Heart left ventricle (tissue), 16 donors: ENCODE measurements around the gene FEZ2. TPM values are rescaled to one million over a fixed set of nuclear protein-coding genes. Genes with fewer than 3 reads are reported as not detected.

Experiments
- ATAC-seq, 4 donors: fragments of 200-7000 bp; cut with Tn5 transposase; one replicate each; pipeline ENCODE4 v1.9.1; 2020 to 2022; ENCODE audit warnings: moderate library complexity in 4 of 4, mild to moderate bottlenecking in 3 of 4, moderate number of reproducible peaks in 1 of 4
- DNase-seq, 5 donors: peaks; one replicate each; pipeline ENCODE4 v3.0.0-alpha.2; 2020
- H3K27ac ChIP-seq, 12 donors: fragments of 200-600 bp; sonication (generic) in 4 of 12; one replicate each; pipeline versions ENCODE4 v1.5.0 to v1.8.0; 2016 to 2022; ENCODE audit warnings: mild to moderate bottlenecking in 2 of 12
- H3K27me3 ChIP-seq, 9 donors: fragments of 200-600 bp; sonication (generic) in 2 of 9; one replicate each; pipeline versions ENCODE4 v1.5.1 to v1.8.0; 2016 to 2022; ENCODE audit warnings: mild to moderate bottlenecking in 3 of 9
- H3K36me3 ChIP-seq, 9 donors: fragments of 200-600 bp; sonication (generic) in 2 of 9; one replicate each; pipeline versions ENCODE4 v1.5.0 to v1.8.0; 2018 to 2022; ENCODE audit warnings: mild to moderate bottlenecking in 2 of 9
- H3K4me1 ChIP-seq, 12 donors: fragments of 200-600 bp; sonication (generic) in 4 of 12; one replicate each; pipeline versions ENCODE4 v1.5.0 to v1.8.0; 2016 to 2022; ENCODE audit warnings: mild to moderate bottlenecking in 3 of 12
- H3K4me3 ChIP-seq, 12 donors: fragments of 200-600 bp; sonication (generic) in 4 of 12; one replicate each; pipeline versions ENCODE4 v1.5.0 to v1.8.0; 2017 to 2022; ENCODE audit warnings: mild to moderate bottlenecking in 9 of 12, moderate library complexity in 4 of 12
- H3K9me3 ChIP-seq, 12 donors: fragments of 200-600 bp; sonication (generic) in 4 of 12; one replicate each; pipeline versions ENCODE4 v1.5.0 to v1.8.0; 2016 to 2022; ENCODE audit warnings: mild to moderate bottlenecking in 1 of 12
- POLR2A ChIP-seq, 2 donors: fragments of 450-650 bp; IDR thresholded peaks; one replicate each; pipeline ENCODE4 v1.6.1; 2017; ENCODE audit warnings: antibody characterized with exemption in 2 of 2, mild to moderate bottlenecking in 2 of 2, moderate library complexity in 2 of 2
- WGBS, 4 donors: extraction: QIAGEN DNeasy Blood & Tissue Kit in 2 of 4; methylation state at CpG; one replicate each; pipeline versions ENCODE4 v1.1.5 to v1.1.7; 2013 to 2018; 5-methylcytosine and 5-hydroxymethylcytosine counted together
- intact Hi-C, 10 donors: fragments of 100-400 bp; cut with DNase I; formaldehyde crosslinking; loops; one replicate each; pipeline versions ENCODE4 v1.11.1 to v1.14.2; 2022
- polyA plus RNA-seq, 2 donors: library from polyadenylated mRNA; stranded (reverse); fragments of 200-250 nt; gene quantifications; one replicate each; pipeline ENCODE4 v1.2.3, GENCODE V29; 2013
- total RNA-seq, 9 donors: library from RNA; depleted of rRNA in 2 of 9; stranded (reverse); fragments of >200 nt in 2 of 9; fragmentation: NEBNext Ultra II Directional in 3 of 9; extraction: Animal tissue kit (Norgen Biotek cat#: 25700) in 3 of 9; gene quantifications; one replicate each; pipeline versions ENCODE4 v1.1.0 to v1.2.4, GENCODE V29; 2016 to 2023
- TF ChIP-seq, protein P1 (sequence below), 12 donors: fragments of 200-600 bp; sonication (generic) in 4 of 12; IDR thresholded peaks; one replicate each; pipeline versions ENCODE4 v1.5.0 to v1.8.0; 2018 to 2022; ENCODE audit warnings: antibody characterized with exemption in 12 of 12, mild to moderate bottlenecking in 5 of 12
- donor health status: ischemic (EF 13 %, LVEDD 7.1; RV severe dilation, severe dysfunction).
- donor health status: healthy with polysubstance abuse.
- donor health status: DM: no; HTN: yes; CAD: no.
- donor health status: DM: no; HTN: no; CAD: no.
- donor health status: ischemic (EF 25% LVEDD 6.9; RV normal size, moderate dysfunction).
- donor health status: ischemic (EF 25% LVEDD 5.7; RV mildly dilated, moderate dysfunction).
- donor health status: healthy.
- donor health status: DM: yes; HTN: yes; CAD: no.
- donor health status: ischemic (EF 35%, LVEDD 5.7; RV mildly dilated, moderate dysfunction).
- donor health status: nonischemic (EF 11% LVEDD 7.7; RV severe dilation, severe dysfunction).
- donor health status: DM: yes; HTN: yes; CAD: no.
- donor health status: PGD.
- donor health status: ischemic (EF 29% LVEDD 5.4; RV normal size, mild dysfunction).
- donor health status: nonischemic (EF 23%, LVEDD 6.1; RV moderate dilation, normal function).

FEZ2 gene
- total and polyA plus RNA-seq, 11 donors: 26.5 to 55.4 (median 48.4) TPM

DNA sequence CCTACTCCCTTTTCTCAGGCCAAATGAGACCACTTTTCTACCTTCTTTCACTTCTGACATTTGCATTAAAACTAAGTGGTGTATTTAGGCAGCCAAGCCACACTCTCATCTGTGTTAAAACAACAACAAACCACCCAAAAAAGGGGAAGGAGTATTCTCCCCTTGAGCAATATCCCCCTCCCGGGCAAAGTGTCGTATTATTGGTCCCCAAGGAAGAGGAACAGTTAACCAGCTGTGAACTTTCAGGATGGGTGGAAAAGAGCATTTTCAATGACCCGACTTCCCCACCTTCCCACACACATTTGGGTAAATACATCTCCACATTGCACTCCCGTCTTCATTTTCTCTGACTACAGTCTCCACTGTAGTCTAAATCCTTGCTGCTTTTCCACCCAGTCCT lies 44.3 kb downstream of the FEZ2 start:
- intact Hi-C loops: no loop called here
- DNase-seq (no peak), ATAC-seq (peak in 2 of 4 donors; percentile 46 to 54)
- peaks cover 0 to 10% (median 0%) of the 10 kb centered on the region in 12 donors for H3K4me1 ChIP-seq
- 61 to 74% (median 70%) methylated on average over 4 of the region's 4 CpGs for WGBS, 4 donors
- H3K9me3 ChIP-seq: no peaks in the 10 kb centered on the region
- peaks cover 0 to 75% (median 64%) of the 10 kb centered on the region in 9 donors for H3K36me3 ChIP-seq
- no peak overlapping the region for H3K4me3 ChIP-seq
- peak overlapping the region in 1 of 12 donors; percentile 15 for H3K27ac ChIP-seq
- H3K27me3 ChIP-seq: no peaks in the 10 kb centered on the region
- TF ChIP-seq, protein P1, sequence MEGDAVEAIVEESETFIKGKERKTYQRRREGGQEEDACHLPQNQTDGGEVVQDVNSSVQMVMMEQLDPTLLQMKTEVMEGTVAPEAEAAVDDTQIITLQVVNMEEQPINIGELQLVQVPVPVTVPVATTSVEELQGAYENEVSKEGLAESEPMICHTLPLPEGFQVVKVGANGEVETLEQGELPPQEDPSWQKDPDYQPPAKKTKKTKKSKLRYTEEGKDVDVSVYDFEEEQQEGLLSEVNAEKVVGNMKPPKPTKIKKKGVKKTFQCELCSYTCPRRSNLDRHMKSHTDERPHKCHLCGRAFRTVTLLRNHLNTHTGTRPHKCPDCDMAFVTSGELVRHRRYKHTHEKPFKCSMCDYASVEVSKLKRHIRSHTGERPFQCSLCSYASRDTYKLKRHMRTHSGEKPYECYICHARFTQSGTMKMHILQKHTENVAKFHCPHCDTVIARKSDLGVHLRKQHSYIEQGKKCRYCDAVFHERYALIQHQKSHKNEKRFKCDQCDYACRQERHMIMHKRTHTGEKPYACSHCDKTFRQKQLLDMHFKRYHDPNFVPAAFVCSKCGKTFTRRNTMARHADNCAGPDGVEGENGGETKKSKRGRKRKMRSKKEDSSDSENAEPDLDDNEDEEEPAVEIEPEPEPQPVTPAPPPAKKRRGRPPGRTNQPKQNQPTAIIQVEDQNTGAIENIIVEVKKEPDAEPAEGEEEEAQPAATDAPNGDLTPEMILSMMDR (IDR thresholded peaks at IDR 0.05): no peak
- no peak for TF ChIP-seq POLR2A (IDR thresholded peaks at IDR 0.05)

DNA sequence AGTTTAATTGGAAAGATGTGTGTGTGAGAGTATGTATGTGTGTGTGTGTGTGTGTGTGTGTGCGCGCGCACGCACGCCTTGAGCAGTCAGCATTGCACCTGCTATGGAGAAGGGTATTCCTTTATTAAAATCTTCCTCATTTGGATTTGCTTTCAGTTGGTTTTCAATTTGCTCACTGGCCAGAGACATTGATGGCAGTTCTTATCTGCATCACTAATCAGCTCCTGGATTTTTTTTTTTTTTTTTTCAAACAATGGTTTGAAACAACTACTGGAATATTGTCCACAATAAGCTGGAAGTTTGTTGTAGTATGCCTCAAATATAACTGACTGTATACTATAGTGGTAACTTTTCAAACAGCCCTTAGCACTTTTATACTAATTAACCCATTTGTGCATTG lies 48.0 kb downstream of the FEZ2 start:
- DNase-seq: no peak
- intact Hi-C loops: no loop called here
- 98 to 99% (median 98%) methylated on average over 5 of the region's 5 CpGs for WGBS, 4 donors
- H3K27ac ChIP-seq: peak overlapping the region in 4 of 12 donors; percentile 20 to 32 (median 30)
- no peaks in the 10 kb centered on the region for H3K27me3 ChIP-seq
- no peaks in the 10 kb centered on the region for H3K9me3 ChIP-seq
- peaks cover 0 to 9% (median 0%) of the 10 kb centered on the region in 12 donors for H3K4me1 ChIP-seq
- no peak for ATAC-seq
- peaks cover 0 to 100% (median 86%) of the 10 kb centered on the region in 9 donors for H3K36me3 ChIP-seq
- no peak for TF ChIP-seq POLR2A (IDR thresholded peaks at IDR 0.05)
- TF ChIP-seq, protein P1 (IDR thresholded peaks at IDR 0.05): no peak
- no peak overlapping the region for H3K4me3 ChIP-seq

DNA sequence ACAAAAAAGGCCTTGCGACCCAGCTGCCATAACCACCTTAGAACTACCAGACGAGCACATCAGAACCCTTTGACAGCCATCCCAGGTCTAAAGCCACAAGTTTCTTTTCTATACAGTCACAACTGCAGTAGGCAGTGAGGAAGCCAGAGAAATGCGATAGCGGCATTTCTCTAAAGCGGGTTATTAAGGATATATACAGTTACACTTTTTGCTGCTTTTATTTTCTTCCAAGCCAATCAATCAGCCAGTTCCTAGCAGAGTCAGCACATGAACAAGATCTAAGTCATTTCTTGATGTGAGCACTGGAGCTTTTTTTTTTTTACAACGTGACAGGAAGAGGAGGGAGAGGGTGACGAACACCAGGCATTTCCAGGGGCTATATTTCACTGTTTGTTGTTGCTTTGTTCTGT lies 48.8 kb downstream of the FEZ2 start:
- 70 to 77% (median 73%) methylated on average over 7 of the region's 7 CpGs for WGBS, 4 donors
- DNase-seq (no peak), ATAC-seq (peak in 2 of 4 donors; percentile 31 to 73)
- TF ChIP-seq, protein P1 (IDR thresholded peaks at IDR 0.05): no peak
- TF ChIP-seq POLR2A (IDR thresholded peaks at IDR 0.05): no peak
- no peaks in the 10 kb centered on the region for H3K27me3 ChIP-seq
- H3K27ac ChIP-seq: peak overlapping the region in 7 of 12 donors; percentile 18 to 39 (median 28)
- no peaks in the 10 kb centered on the region for H3K9me3 ChIP-seq
- H3K4me1 ChIP-seq: peaks cover 0 to 9% (median 0%) of the 10 kb centered on the region in 12 donors
- intact Hi-C loops: no loop called here
- no peak overlapping the region for H3K4me3 ChIP-seq
- peaks cover 0 to 100% (median 87%) of the 10 kb centered on the region in 9 donors for H3K36me3 ChIP-seq

DNA sequence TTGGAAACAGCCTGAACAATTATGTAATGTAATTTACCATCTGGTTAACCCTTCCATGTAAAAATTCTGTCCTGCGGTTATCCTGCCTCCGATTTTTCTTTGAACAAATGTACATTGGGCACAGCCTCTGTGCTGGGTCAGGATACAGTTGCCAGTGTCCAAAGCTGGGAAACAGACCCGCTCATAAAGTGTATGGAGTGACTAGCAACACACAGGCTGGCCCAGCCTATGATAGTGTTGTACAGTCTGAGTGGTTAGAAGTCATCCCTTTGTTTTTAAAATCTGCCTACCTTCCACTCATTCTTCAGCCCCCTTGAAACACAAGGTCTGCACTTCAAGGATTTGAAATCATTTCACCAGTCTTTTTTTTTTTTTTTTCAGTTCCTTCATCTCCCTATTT lies 50.1 kb downstream of the FEZ2 start:
- 94 to 96% (median 94%) methylated on average over 3 of the region's 3 CpGs for WGBS, 4 donors
- ATAC-seq (no peak), DNase-seq (no peak)
- no peaks in the 10 kb centered on the region for H3K9me3 ChIP-seq
- H3K27ac ChIP-seq: no peak overlapping the region
- no peak overlapping the region for H3K4me3 ChIP-seq
- intact Hi-C loops: no loop called here
- no peak for TF ChIP-seq POLR2A (IDR thresholded peaks at IDR 0.05)
- TF ChIP-seq, protein P1 (IDR thresholded peaks at IDR 0.05): no peak
- H3K36me3 ChIP-seq: peaks cover 0 to 100% (median 89%) of the 10 kb centered on the region in 9 donors
- H3K4me1 ChIP-seq: peaks cover 0 to 9% (median 0%) of the 10 kb centered on the region in 12 donors
- no peaks in the 10 kb centered on the region for H3K27me3 ChIP-seq
